Activated naive CD8-positive, alpha-beta T cell treated with anti-CD3 and anti-CD28 coated beads, Interleukin-2, amount 50 U/mL, for 24 hours (primary cell): Measurements from ENCODE around the gene GABRR1.

Source experiments
- ATAC-seq: fragments of 150-1000 bp; cut with Tn5 transposase; one replicate; pipeline ENCODE4 v1.10.0; 2021
- DNase-seq: peaks from one replicate; pipeline ENCODE4 v3.0.0; 2021
- H3K27ac Mint-ChIP-seq: one replicate; pipeline ENCODE4 v1.8.0; 2021; ENCODE audit warnings: mild to moderate bottlenecking, mixed read lengths
- H3K27me3 Mint-ChIP-seq: one replicate; pipeline ENCODE4 v1.8.0; 2021; ENCODE audit warnings: mixed read lengths
- H3K36me3 Mint-ChIP-seq: one replicate; pipeline ENCODE4 v1.8.0; 2021; ENCODE audit warnings: low read depth, mixed read lengths
- H3K4me1 Mint-ChIP-seq: one replicate; pipeline ENCODE4 v1.8.0; 2021; ENCODE audit warnings: mixed read lengths
- H3K4me3 Mint-ChIP-seq: one replicate; pipeline ENCODE4 v1.8.0; 2021; ENCODE audit warnings: mild to moderate bottlenecking, moderate library complexity, mixed read lengths
- H3K9me3 Mint-ChIP-seq: one replicate; pipeline ENCODE4 v1.8.0; 2021; ENCODE audit warnings: mixed read lengths

Gene GABRR1

GRCh38 chr6:89200706-89201215 is 16.4 kb downstream of the GABRR1 start:
- Mint-ChIP-seq H3K4me3 (no peak overlapping the region), H3K9me3 (peaks cover 1% of the 10 kb centered on the region), H3K36me3 (no peaks in the 10 kb centered on the region), H3K27me3 (peaks cover 2% of the 10 kb centered on the region), H3K4me1 (no peaks in the 10 kb centered on the region), H3K27ac (no peak overlapping the region)
- DNase-seq (no peak), ATAC-seq (no peak)

GRCh38 chr6:89199579-89199978 is 17.6 kb downstream of the GABRR1 start:
- H3K27ac Mint-ChIP-seq: no peak overlapping the region
- peaks cover 10% of the 10 kb centered on the region for H3K9me3 Mint-ChIP-seq
- ATAC-seq: no peak
- H3K4me1 Mint-ChIP-seq: no peaks in the 10 kb centered on the region
- H3K36me3 Mint-ChIP-seq: no peaks in the 10 kb centered on the region
- H3K27me3 Mint-ChIP-seq: peaks cover 2% of the 10 kb centered on the region
- no peak overlapping the region for H3K4me3 Mint-ChIP-seq
- no peak for DNase-seq

- no peak for DNase-seq
- no peak for ATAC-seq
- Mint-ChIP-seq H3K9me3 (peaks cover 12% of the 10 kb centered on the region), H3K27me3 (peaks cover 7% of the 10 kb centered on the region), H3K4me3 (no peak overlapping the region), H3K27ac (no peak overlapping the region), H3K4me1 (no peaks in the 10 kb centered on the region), H3K36me3 (no peaks in the 10 kb centered on the region)
Measured at GRCh38 chr6:89198235-89198634, 18.9 kb downstream of the GABRR1 start.

GRCh38 chr6:89197141-89197540 is 20.0 kb downstream of the GABRR1 start:
- ATAC-seq: no peak
- Mint-ChIP-seq H3K9me3 (peaks cover 16% of the 10 kb centered on the region), H3K4me1 (no peaks in the 10 kb centered on the region), H3K27me3 (peaks cover 7% of the 10 kb centered on the region), H3K4me3 (no peak overlapping the region), H3K36me3 (no peaks in the 10 kb centered on the region), H3K27ac (no peak overlapping the region)
- DNase-seq: no peak

- Mint-ChIP-seq H3K9me3 (peaks cover 16% of the 10 kb centered on the region), H3K27me3 (peaks cover 9% of the 10 kb centered on the region), H3K4me1 (no peaks in the 10 kb centered on the region), H3K36me3 (no peaks in the 10 kb centered on the region), H3K4me3 (no peak overlapping the region), H3K27ac (no peak overlapping the region)
- DNase-seq (no peak), ATAC-seq (no peak)
Measured at GRCh38 chr6:89194559-89194958, 22.6 kb downstream of the GABRR1 start.

- no peaks in the 10 kb centered on the region for H3K36me3 Mint-ChIP-seq
- H3K9me3 Mint-ChIP-seq: peaks cover 15% of the 10 kb centered on the region
Measured at GRCh38 chr6:89190741-89191140, 26.4 kb downstream of the GABRR1 start.

GRCh38 chr6:89187504-89187903 is 29.7 kb downstream of the GABRR1 start:
- Mint-ChIP-seq H3K27ac (no peak overlapping the region), H3K4me3 (no peak overlapping the region)

More at GRCh38 chr6:89190741-89191140, 26.4 kb downstream of the GABRR1 start:
- no peak overlapping the region for H3K4me3 Mint-ChIP-seq
- H3K27me3 Mint-ChIP-seq: peaks cover 13% of the 10 kb centered on the region
- no peaks in the 10 kb centered on the region for H3K4me1 Mint-ChIP-seq
- DNase-seq: no peak
- H3K27ac Mint-ChIP-seq: no peak overlapping the region
- ATAC-seq: no peak

GRCh38 chr6:89186762-89187161 is 30.4 kb downstream of the GABRR1 start:
- Mint-ChIP-seq H3K9me3 (no peaks in the 10 kb centered on the region), H3K4me3 (no peak overlapping the region), H3K36me3 (no peaks in the 10 kb centered on the region), H3K27ac (no peak overlapping the region), H3K27me3 (peaks cover 9% of the 10 kb centered on the region), H3K4me1 (no peaks in the 10 kb centered on the region)
- ATAC-seq: no peak
- no peak for DNase-seq

More at GRCh38 chr6:89187504-89187903, 29.7 kb downstream of the GABRR1 start:
- DNase-seq (no peak), ATAC-seq (no peak)
- Mint-ChIP-seq H3K9me3 (no peaks in the 10 kb centered on the region), H3K27me3 (peaks cover 9% of the 10 kb centered on the region), H3K4me1 (no peaks in the 10 kb centered on the region), H3K36me3 (no peaks in the 10 kb centered on the region)

- Mint-ChIP-seq H3K4me3 (no peak overlapping the region), H3K27ac (no peak overlapping the region), H3K4me1 (no peaks in the 10 kb centered on the region), H3K36me3 (no peaks in the 10 kb centered on the region), H3K9me3 (no peaks in the 10 kb centered on the region), H3K27me3 (peaks cover 7% of the 10 kb centered on the region)
- ATAC-seq (no peak), DNase-seq (no peak)
Measured at GRCh38 chr6:89184344-89184743, 32.8 kb downstream of the GABRR1 start.

GRCh38 chr6:89183294-89183693 is 33.9 kb downstream of the GABRR1 start:
- H3K36me3 Mint-ChIP-seq: no peaks in the 10 kb centered on the region
- DNase-seq: no peak
- H3K4me1 Mint-ChIP-seq: no peaks in the 10 kb centered on the region
- H3K27me3 Mint-ChIP-seq: peaks cover 2% of the 10 kb centered on the region
- no peak overlapping the region for H3K4me3 Mint-ChIP-seq
- H3K27ac Mint-ChIP-seq: no peak overlapping the region
- ATAC-seq: no peak
- no peaks in the 10 kb centered on the region for H3K9me3 Mint-ChIP-seq

GRCh38 chr6:89180971-89181370 is 36.2 kb downstream of the GABRR1 start:
- ATAC-seq (no peak), DNase-seq (no peak)
- Mint-ChIP-seq H3K9me3 (no peaks in the 10 kb centered on the region), H3K27ac (no peak overlapping the region), H3K27me3 (peaks cover 1% of the 10 kb centered on the region), H3K4me3 (no peak overlapping the region), H3K4me1 (no peaks in the 10 kb centered on the region), H3K36me3 (no peaks in the 10 kb centered on the region)

GRCh38 chr6:89180112-89180511 is 37.0 kb downstream of the GABRR1 start:
- DNase-seq (no peak), ATAC-seq (no peak)
- no peak overlapping the region for H3K4me3 Mint-ChIP-seq
- H3K36me3 Mint-ChIP-seq: no peaks in the 10 kb centered on the region
- no peak overlapping the region for H3K27ac Mint-ChIP-seq
- no peaks in the 10 kb centered on the region for H3K4me1 Mint-ChIP-seq
- no peaks in the 10 kb centered on the region for H3K27me3 Mint-ChIP-seq
- no peaks in the 10 kb centered on the region for H3K9me3 Mint-ChIP-seq

- Mint-ChIP-seq H3K27me3 (no peaks in the 10 kb centered on the region), H3K9me3 (no peaks in the 10 kb centered on the region), H3K36me3 (no peaks in the 10 kb centered on the region), H3K4me3 (no peak overlapping the region), H3K27ac (no peak overlapping the region), H3K4me1 (no peaks in the 10 kb centered on the region)
- no peak for DNase-seq
- ATAC-seq: no peak
Measured at GRCh38 chr6:89173634-89174033, 43.5 kb downstream of the GABRR1 start.

- Mint-ChIP-seq H3K4me3 (no peak overlapping the region), H3K36me3 (no peaks in the 10 kb centered on the region), H3K27ac (no peak overlapping the region), H3K9me3 (no peaks in the 10 kb centered on the region), H3K4me1 (no peaks in the 10 kb centered on the region), H3K27me3 (no peaks in the 10 kb centered on the region)
- DNase-seq (no peak), ATAC-seq (no peak)
Measured at GRCh38 chr6:89172131-89172530, 45.0 kb downstream of the GABRR1 start.

- Mint-ChIP-seq H3K9me3 (no peaks in the 10 kb centered on the region), H3K4me3 (no peak overlapping the region), H3K27ac (no peak overlapping the region), H3K27me3 (no peaks in the 10 kb centered on the region), H3K36me3 (peaks cover 44% of the 10 kb centered on the region), H3K4me1 (no peaks in the 10 kb centered on the region)
- no peak for DNase-seq
- no peak for ATAC-seq
Measured at GRCh38 chr6:89162047-89162371, 55.1 kb downstream of the GABRR1 start.

- Mint-ChIP-seq H3K27me3 (no peaks in the 10 kb centered on the region), H3K4me1 (no peaks in the 10 kb centered on the region), H3K36me3 (peaks cover 41% of the 10 kb centered on the region), H3K9me3 (no peaks in the 10 kb centered on the region), H3K4me3 (no peak overlapping the region), H3K27ac (no peak overlapping the region)
- ATAC-seq: no peak
- no peak for DNase-seq
Measured at GRCh38 chr6:89161326-89162046, 55.7 kb downstream of the GABRR1 start.
